ENCODE measurements around the gene BCHE.

DNA sequence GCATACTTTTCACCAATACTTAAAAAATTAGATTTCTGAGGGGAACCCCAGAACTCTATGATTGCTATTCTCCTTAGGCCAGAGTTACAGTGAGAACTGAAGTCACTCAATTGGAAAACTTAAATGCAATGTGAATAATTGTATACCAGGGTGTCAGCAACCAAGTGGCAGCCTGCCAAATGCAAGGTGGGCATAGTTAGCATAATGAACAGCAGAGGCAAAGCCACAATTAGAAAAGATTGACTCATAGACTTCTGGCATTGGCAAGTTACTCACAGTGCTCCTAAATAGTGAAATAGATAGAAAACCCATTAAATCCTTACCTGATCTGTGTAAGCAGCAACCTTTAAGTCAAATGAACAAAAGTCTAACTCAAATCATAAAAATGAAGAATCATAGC, 94.9 kb downstream of the BCHE start:
- TF ChIP-seq CTCF (IDR thresholded peaks at IDR 0.05; ENCODE audit: low read depth, low read length, poor library complexity, severe bottlenecking) (no peak), EZH2phosphoT487 (IDR thresholded peaks at IDR 0.05; ENCODE audit: borderline replicate concordance, low read length) (no peak)

Data from DOHH2 (cell line).